H1 (cell line): Measurements from ENCODE around the gene FOXO4. TPM values are rescaled to one million over a fixed set of nuclear protein-coding genes. Genes with fewer than 3 reads are reported as not detected.

ENCODE experiments used
- CTCF ChIA-PET: fragments of 300-600 bp; sonication (Branson Sonifier 250); formaldehyde crosslinking; loops from one replicate; lab custom pipeline; 2021; ENCODE audit not compliant: partially characterized antibody; lab: Charles Lee
- POLR2A ChIA-PET: fragments of 300-600 bp; sonication (Branson Sonifier 250); formaldehyde crosslinking; loops from one replicate; lab custom pipeline; 2021; ENCODE audit warnings: inconsistent platforms; ENCODE audit not compliant: partially characterized antibody; lab: Charles Lee
- DNase-seq, 2 experiments: peaks; one replicate each; pipeline versions ENCODE4 v3.0.0 to v3.0.0-alpha.2; 2010 to 2022; ENCODE audit warnings: low spot score in 2 of 2, low read depth in 1 of 2, mixed read lengths in 1 of 2
- FAIRE-seq: peaks from 2 replicates; lab custom pipeline; 2011; peaks lifted over from hg19 to GRCh38; lab: Jason Lieb, UNC
- H2AFZ ChIP-seq: 2 replicates; pipeline ENCODE4 v1.8.1; 2012; ENCODE audit warnings: low read length, inconsistent platforms
- H2AK5ac ChIP-seq: 2 replicates; pipeline ENCODE4 v1.6.1; 2013; ENCODE audit warnings: low read depth, low read length
- H2BK120ac ChIP-seq: replicated peaks from 2 replicates; pipeline ENCODE3; 2013; ENCODE audit warnings: low read depth, low read length, inconsistent platforms
- H2BK12ac ChIP-seq: 2 replicates; pipeline ENCODE4 v1.6.1; 2013; ENCODE audit warnings: low read depth, low read length
- H2BK15ac ChIP-seq: 2 replicates; pipeline ENCODE4 v1.6.1; 2013; ENCODE audit warnings: low read length
- H2BK20ac ChIP-seq: 2 replicates; pipeline ENCODE4 v1.6.1; 2013; ENCODE audit warnings: low read length
- H2BK5ac ChIP-seq: 2 replicates; pipeline ENCODE4 v1.6.1; 2013; ENCODE audit warnings: low read depth, low read length
- H3K14ac ChIP-seq: 2 replicates; pipeline ENCODE4 v1.6.1; 2013; ENCODE audit warnings: inconsistent platforms; ENCODE audit not compliant: insufficient read length
- H3K18ac ChIP-seq: 2 replicates; pipeline ENCODE4 v1.6.1; 2013; ENCODE audit warnings: low read length; ENCODE audit errors: extremely low read depth
- H3K23ac ChIP-seq: 2 replicates; pipeline ENCODE4 v1.6.1; 2013; ENCODE audit warnings: inconsistent platforms; ENCODE audit not compliant: insufficient read length
- H3K23me2 ChIP-seq: 2 replicates; pipeline ENCODE4 v1.6.1; 2013; ENCODE audit warnings: low read depth, low read length
- H3K27ac ChIP-seq: 2 replicates; pipeline ENCODE4 v1.6.1; 2011; ENCODE audit warnings: low read depth, low read length, inconsistent platforms
- H3K27me3 ChIP-seq, 4 experiments: replicated peaks in 1 of 4; 1 replicate in 1 of 4; 2 replicates in 3 of 4; pipeline versions ENCODE4 v1.6.1 to v1.8.1; 2011 to 2013; ENCODE audit warnings: low read length in 3 of 4, mild to moderate bottlenecking in 3 of 4, inconsistent platforms in 2 of 4, mixed read lengths in 2 of 4, moderate library complexity in 1 of 4; ENCODE audit not compliant: control insufficient read depth in 3 of 4, insufficient read depth in 3 of 4; ENCODE audit errors: extremely low read depth in 1 of 4
- H3K36me3 ChIP-seq, 4 experiments: 2 replicates each; pipeline versions ENCODE4 v1.6.1 to v1.8.1; 2011 to 2013; ENCODE audit warnings: mild to moderate bottlenecking in 4 of 4, low read length in 3 of 4, moderate library complexity in 2 of 4, control low read depth in 1 of 4, inconsistent platforms in 1 of 4; ENCODE audit not compliant: insufficient read depth in 4 of 4, control insufficient read depth in 2 of 4
- H3K4ac ChIP-seq: replicated peaks from 2 replicates; pipeline ENCODE3; 2013; ENCODE audit warnings: low read length, low read depth, mixed read lengths, inconsistent platforms; ENCODE audit not compliant: insufficient read length
- H3K4me1 ChIP-seq, 4 experiments: replicated peaks in 1 of 4; 1 replicate in 1 of 4; 2 replicates in 3 of 4; pipeline versions ENCODE4 v1.6.1 to v1.8.1; 2011 to 2013; ENCODE audit warnings: low read length in 3 of 4, inconsistent platforms in 2 of 4, mixed read lengths in 1 of 4; ENCODE audit not compliant: insufficient read depth in 4 of 4, control insufficient read depth in 3 of 4
- H3K4me2 ChIP-seq, 2 experiments: 2 replicates each; pipeline versions ENCODE4 v1.6.1 to v1.8.1; 2011 to 2013; ENCODE audit warnings: low read depth in 2 of 2, low read length in 2 of 2, control low read depth in 1 of 2, inconsistent platforms in 1 of 2, mild to moderate bottlenecking in 1 of 2; ENCODE audit not compliant: insufficient read depth in 1 of 2
- H3K4me3 ChIP-seq, 4 experiments: fragments of 200-600, 300-600 bp in 1 of 4; sonication (generic), shearing (Covaris generic), sonication (Bioruptor Twin) in 1 of 4; 2 replicates each; pipeline versions ENCODE4 v1.5.1 to v1.8.1; 2011 to 2016; ENCODE audit warnings: low read length in 4 of 4, low read depth in 3 of 4, control low read depth in 2 of 4, inconsistent platforms in 2 of 4, mild to moderate bottlenecking in 2 of 4, mixed read lengths in 1 of 4, moderate library complexity in 1 of 4; ENCODE audit not compliant: insufficient read depth in 2 of 4; ENCODE audit errors: extremely low read depth in 1 of 4
- H3K56ac ChIP-seq: replicated peaks from 2 replicates; pipeline ENCODE3; 2013; ENCODE audit warnings: low read depth, mild to moderate bottlenecking, mixed read lengths, low read length, inconsistent platforms; ENCODE audit not compliant: insufficient read length
- H3K79me1 ChIP-seq: 2 replicates; pipeline ENCODE4 v1.6.1; 2013; ENCODE audit warnings: low read depth, low read length, control low read depth
- H3K79me2 ChIP-seq, 2 experiments: 2 replicates each; pipeline versions ENCODE4 v1.6.1 to v1.8.1; 2012 to 2013; ENCODE audit warnings: low read length in 2 of 2, mild to moderate bottlenecking in 2 of 2, inconsistent platforms in 1 of 2; ENCODE audit not compliant: insufficient read depth in 2 of 2, control insufficient read depth in 1 of 2
- H3K9ac ChIP-seq, 4 experiments: replicated peaks in 1 of 4; 1 replicate in 1 of 4; 2 replicates in 3 of 4; pipeline versions ENCODE4 v1.6.1 to v1.8.1; 2011 to 2013; ENCODE audit warnings: low read depth in 3 of 4, low read length in 3 of 4, control low read depth in 2 of 4, mild to moderate bottlenecking in 2 of 4, moderate library complexity in 2 of 4, inconsistent platforms in 1 of 4; ENCODE audit errors: extremely low read depth in 1 of 4
- H3K9me3 ChIP-seq, 2 experiments: 2 replicates each; pipeline versions ENCODE4 v1.6.1 to v1.8.1; 2012 to 2013; ENCODE audit warnings: mild to moderate bottlenecking in 2 of 2, moderate library complexity in 2 of 2, control low read depth in 1 of 2, inconsistent platforms in 1 of 2, low read depth in 1 of 2, low read length in 1 of 2, mixed read lengths in 1 of 2; ENCODE audit not compliant: insufficient read depth in 2 of 2
- H4K20me1 ChIP-seq, 2 experiments: replicated peaks in 1 of 2; 2 replicates each; pipeline versions ENCODE3 to v1.8.1; 2011 to 2013; ENCODE audit warnings: inconsistent platforms in 2 of 2, low read length in 2 of 2, mild to moderate bottlenecking in 1 of 2; ENCODE audit not compliant: insufficient read depth in 2 of 2, control insufficient read depth in 1 of 2
- H4K5ac ChIP-seq: 2 replicates; pipeline ENCODE4 v1.6.1; 2013; ENCODE audit warnings: low read length, low read depth, mixed read lengths, inconsistent platforms; ENCODE audit not compliant: insufficient read length
- H4K8ac ChIP-seq: 2 replicates; pipeline ENCODE4 v1.8.0; 2013; ENCODE audit warnings: mild to moderate bottlenecking, moderate library complexity, low read length, inconsistent platforms; ENCODE audit not compliant: insufficient read depth; ENCODE audit errors: extremely low read depth
- H4K91ac ChIP-seq: replicated peaks from 2 replicates; pipeline ENCODE3; 2013; ENCODE audit warnings: low read length, mixed read lengths, inconsistent platforms; ENCODE audit not compliant: insufficient read length
- CREB1 ChIP-seq: IDR thresholded peaks from 2 replicates; pipeline ENCODE4 v1.6.1; 2012; ENCODE audit warnings: inconsistent platforms
- NRF1 ChIP-seq: IDR thresholded peaks from 2 replicates; pipeline ENCODE4 v1.6.1; 2011; ENCODE audit warnings: mild to moderate bottlenecking, low read depth, low read length, improper control_type of control experiment
- SIX5 ChIP-seq: IDR thresholded peaks from 2 replicates; pipeline ENCODE4 v1.6.1; 2011; ENCODE audit warnings: mild to moderate bottlenecking, low read depth, low read length
- SP4 ChIP-seq: IDR thresholded peaks from 2 replicates; pipeline ENCODE4 v1.6.1; 2012; ENCODE audit warnings: low read length, inconsistent platforms
- WGBS, 2 experiments: shearing (Covaris generic) in 1 of 2; methylation state at CpG; one replicate each; pipeline versions ENCODE4 v1.1.6 to v1.1.7; 2013 to 2015; ENCODE audit warnings: low lambda C conversion rate in 2 of 2, mixed read lengths in 2 of 2, inconsistent platforms in 1 of 2, low coverage in 1 of 2, missing lambda C conversion rate in 1 of 2; ENCODE audit not compliant: insufficient replicate concordance in 2 of 2, insufficient coverage in 1 of 2, insufficient read length in 1 of 2; ENCODE audit errors: extremely low coverage in 1 of 2, missing lambda C conversion rate in 1 of 2; 5-methylcytosine and 5-hydroxymethylcytosine counted together
- long read RNA-seq, 2 experiments: library from RNA in 1 of 2; library from capped mRNA in 1 of 2; stranded (forward); transcript quantifications; one replicate each; pipeline ENCODE4 v2.0.0, GENCODE V29; 2021; ENCODE audit warnings: inconsistent platforms in 1 of 2
- polyA minus RNA-seq, 3 experiments: library from RNA; depleted of rRNA, polyadenylated mRNA; stranded (reverse); fragments of >200 nt; gene quantifications; 1 replicate in 2 of 3; 2 replicates in 1 of 3; pipeline ENCODE4 v1.2.3, GENCODE V29; 2011
- polyA plus RNA-seq, 7 experiments: library from polyadenylated mRNA; depleted of rRNA in 3 of 7; stranded (reverse) in 5 of 7; unstranded in 2 of 7; fragments of >200 nt in 5 of 7; fragments of 200-250 nt in 2 of 7; gene quantifications; 1 replicate in 5 of 7; 2 replicates in 1 of 7; 4 replicates in 1 of 7; pipeline versions ENCODE4 v1.2.1 to v1.2.3, GENCODE V29; 2011 to 2013; ENCODE audit warnings: missing spikeins in 2 of 7, mixed read lengths in 2 of 7
- total RNA-seq: library from RNA; stranded (reverse); fragmentation: NEBNext Ultra II Directional; extraction: Animal tissue kit (Norgen Biotek cat#: 25700); gene quantifications from 2 replicates; pipeline ENCODE4 v1.2.1, GENCODE V29; 2021
- TF ChIP-seq, protein P1 (sequence below): IDR thresholded peaks from 2 replicates; pipeline ENCODE4 v1.6.1; 2012; ENCODE audit warnings: inconsistent platforms

The FOXO4 gene, protein sequence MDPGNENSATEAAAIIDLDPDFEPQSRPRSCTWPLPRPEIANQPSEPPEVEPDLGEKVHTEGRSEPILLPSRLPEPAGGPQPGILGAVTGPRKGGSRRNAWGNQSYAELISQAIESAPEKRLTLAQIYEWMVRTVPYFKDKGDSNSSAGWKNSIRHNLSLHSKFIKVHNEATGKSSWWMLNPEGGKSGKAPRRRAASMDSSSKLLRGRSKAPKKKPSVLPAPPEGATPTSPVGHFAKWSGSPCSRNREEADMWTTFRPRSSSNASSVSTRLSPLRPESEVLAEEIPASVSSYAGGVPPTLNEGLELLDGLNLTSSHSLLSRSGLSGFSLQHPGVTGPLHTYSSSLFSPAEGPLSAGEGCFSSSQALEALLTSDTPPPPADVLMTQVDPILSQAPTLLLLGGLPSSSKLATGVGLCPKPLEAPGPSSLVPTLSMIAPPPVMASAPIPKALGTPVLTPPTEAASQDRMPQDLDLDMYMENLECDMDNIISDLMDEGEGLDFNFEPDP
- total RNA-seq (54.8 and 57.4 TPM in 2 replicates), polyA plus RNA-seq (2011; rRNA removed) (12.3 and 26.6 TPM in 2 replicates), polyA minus RNA-seq (2011; rRNA and poly(A)+ RNA removed) (4.8 and 9.1 TPM in 2 replicates)
- polyA plus RNA-seq (2011; cell fraction: cytosol; rRNA removed) = 17.4 TPM
- 21.5 TPM for polyA plus RNA-seq (2011; cell fraction: nucleus; rRNA removed)
- polyA plus RNA-seq (2012, experiment 1 of 2) = 14.5 to 18.1 TPM (median 17.3 TPM) in 4 replicates
- 14.6 TPM for polyA plus RNA-seq (2012, experiment 2 of 2)
- polyA plus RNA-seq (2013, experiment 1 of 2) = 13.7 TPM
- 13.6 TPM for polyA plus RNA-seq (2013, experiment 2 of 2)
- 8.3 TPM for polyA minus RNA-seq (2011; cell fraction: cytosol; rRNA and poly(A)+ RNA removed)
- 3.6 TPM for polyA minus RNA-seq (2011; cell fraction: nucleus; rRNA and poly(A)+ RNA removed)
- long read RNA-seq, experiment 1, partial matches to known transcripts = 2 of 15 reads
- long read RNA-seq, experiment 1, other reads (novel, unspliced or antisense) = 12 of 15 reads
- long read RNA-seq, experiment 2, transcript FOXO4-202 (3 exons, 3,301 nt) = major isoform, 6 of 22 reads
- long read RNA-seq, experiment 2, partial matches to known transcripts = 0 of 22 reads
- long read RNA-seq, experiment 2, other reads (novel, unspliced or antisense) = 16 of 22 reads

DNA sequence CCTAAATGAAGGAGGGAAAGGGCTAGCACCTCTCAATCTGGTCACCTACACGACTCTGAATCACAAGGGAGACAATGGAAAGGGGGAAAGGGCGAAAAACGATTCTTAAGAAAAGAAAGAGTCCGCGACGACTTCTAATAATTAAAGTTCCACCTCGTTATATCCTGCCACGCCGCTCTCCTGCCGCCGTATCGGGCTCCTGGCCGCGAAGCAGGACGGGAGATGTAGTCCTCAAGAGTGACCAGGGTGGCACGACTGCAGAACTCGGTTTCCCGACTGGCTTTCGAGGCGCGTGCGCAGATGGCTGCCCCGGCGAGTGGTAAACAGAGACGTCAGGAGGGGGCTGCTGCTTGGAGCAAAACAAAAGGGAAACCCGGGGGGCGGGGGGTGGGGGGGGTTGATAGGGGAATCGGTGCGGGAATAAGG lies at the start of gene FOXO4:
Gene FOXO4 (plus strand): TSS at position 297 of the 426 bp plus-strand sequence. CDS start 678 bp downstream, outside the sequence.
- peak within 1 kb of the TSS; percentile 34; the same call in 1 of the 2 replicates for H3K27ac ChIP-seq
- CTCF ChIA-PET = interaction anchor here (1.6 kb wide), 1 partner anchor 33 kb away, joined by 5 read pairs; no protein-coding TSS in a partner anchor

More for the DNA sequence above, at the start of gene FOXO4:
- H3K4me2 ChIP-seq = peak within 1 kb of the TSS; percentile 82 to 95
- peak within 1 kb of the TSS; percentile 95; the same call in 1 of the 2 replicates for H2AFZ ChIP-seq
- peaks cover 0 to 8% of the 10 kb centered on the region in 2 experiments; a peak in 2 of 4 replicates for H3K79me2 ChIP-seq
- H4K20me1 ChIP-seq = peaks cover 0 to 2% of the 10 kb centered on the region in 2 experiments
- peaks cover 7 to 13% (median 11%) of the 10 kb centered on the region in 4 experiments for H3K4me1 ChIP-seq
- peaks cover 0 to under 1% (median 0%) of the 10 kb centered on the region in 4 experiments; a peak in 1 of 7 replicates for H3K27me3 ChIP-seq
- 0% methylated on average over 9 of the region's 29 CpGs; no CpG with 5 or more reads in 1 of the 2 experiments for WGBS, 2 experiments
- peak within 1 kb of the TSS; percentile 20 to 78 (median 42); a peak in 6 of 7 replicates for H3K9ac ChIP-seq
- no peak within 1 kb of the TSS for H3K14ac ChIP-seq
- no peak within 1 kb of the TSS for H3K4ac ChIP-seq
- peak within 1 kb of the TSS; percentile 68 to 78 (median 73) for H3K4me3 ChIP-seq
- H3K9me3 ChIP-seq = no peaks in the 10 kb centered on the region
- peak; percentile 69 to 89 for DNase-seq
- peak within 1 kb of the TSS; percentile 71 for H3K18ac ChIP-seq
- no peak within 1 kb of the TSS for H2BK12ac ChIP-seq
- H3K23me2 ChIP-seq = peaks cover 8% of the 10 kb centered on the region
- H2AK5ac ChIP-seq = no peak within 1 kb of the TSS
- no peak within 1 kb of the TSS for H2BK20ac ChIP-seq
- peak; percentile 7 for FAIRE-seq
- TF ChIP-seq, protein P1, sequence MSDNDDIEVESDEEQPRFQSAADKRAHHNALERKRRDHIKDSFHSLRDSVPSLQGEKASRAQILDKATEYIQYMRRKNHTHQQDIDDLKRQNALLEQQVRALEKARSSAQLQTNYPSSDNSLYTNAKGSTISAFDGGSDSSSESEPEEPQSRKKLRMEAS = 0 out of 2 replicates have a peak, but pooled peaks have one; percentile 33
- TF ChIP-seq NRF1 (peak; percentile 36; the same call in 1 of the 2 replicates), SIX5 (peak; percentile 55; the same call in 1 of the 2 replicates), SP4 (no peak), CREB1 (peak; percentile 13; the same call in 1 of the 2 replicates)
- H3K56ac ChIP-seq = no peak within 1 kb of the TSS
- H2BK5ac ChIP-seq = no peak within 1 kb of the TSS
- no peak within 1 kb of the TSS for H4K91ac ChIP-seq
- no peak within 1 kb of the TSS for H2BK15ac ChIP-seq
- H4K8ac ChIP-seq = no peak within 1 kb of the TSS; the same call in 1 of the 2 replicates
- H2BK120ac ChIP-seq = no peak within 1 kb of the TSS
- no peaks in the 10 kb centered on the region; the same call in 1 of the 2 replicates for H3K79me1 ChIP-seq
- H4K5ac ChIP-seq = no peak within 1 kb of the TSS
- H3K36me3 ChIP-seq = no peaks in the 10 kb centered on the region
- no peak within 1 kb of the TSS for H3K23ac ChIP-seq
- POLR2A ChIA-PET = interaction anchor here (0.9 to 1.4 kb wide), 4 partner anchors 9 to 52 kb away, joined by 3 to 4 read pairs (median 3); partner anchors contain the start of gene MED12
